Keratinocyte (primary cell): ENCODE data around the gene SPACA9.

ENCODE experiments used
- CTCF ChIP-seq, 3 experiments: IDR thresholded peaks in 1 of 3; conservative IDR thresholded peaks in 1 of 3; optimal IDR thresholded peaks in 1 of 3; 2 replicates in 2 of 3; 3 replicates in 1 of 3; pipeline versions ENCODE3 to v1.5.1; 2011; ENCODE audit warnings: low read length in 3 of 3, mild to moderate bottlenecking in 3 of 3, moderate library complexity in 2 of 3, control low read depth in 1 of 3, inconsistent platforms in 1 of 3; ENCODE audit not compliant: insufficient read depth in 2 of 3; ENCODE audit errors: extremely low read depth in 1 of 3
- EZH2 ChIP-seq: IDR thresholded peaks from one replicate; pipeline ENCODE4 v1.6.1; 2012; ENCODE audit warnings: inconsistent platforms, mild to moderate bottlenecking, low read length, moderate library complexity

- TF ChIP-seq EZH2 = no peak
- no peak for TF ChIP-seq CTCF (optimal IDR thresholded peaks at IDR 0.05 in 1 of 3, IDR thresholded peaks at IDR 0.05 in 1 of 3, conservative IDR thresholded peaks at IDR 0.05 in 1 of 3; ENCODE audit: extremely low read depth in 1 of 3, insufficient read depth in 2 of 3, low read length in 3 of 3)
Observed at GRCh38 chr9:132849185-132849706, 29.5 kb upstream of the SPACA9 start.
